Mammary epithelial cell (primary cell): ENCODE results near the gene TYRO3.

Experiments
- EZH2 ChIP-seq: IDR thresholded peaks from 2 replicates; pipeline ENCODE4 v1.6.1; 2012; ENCODE audit warnings: low read length, inconsistent platforms, borderline replicate concordance
- TF ChIP-seq, protein P1 (sequence below), 2 donors: IDR thresholded peaks in 1 of 2; conservative IDR thresholded peaks in 1 of 2; 2 replicates each; pipeline ENCODE4 v1.5.1; 2011 to 2012; ENCODE audit warnings: inconsistent platforms in 2 of 2, low read length in 2 of 2, mild to moderate bottlenecking in 2 of 2, control low read depth in 1 of 2, low read depth in 1 of 2; ENCODE audit not compliant: insufficient read depth in 1 of 2; ENCODE audit errors: extremely low read depth in 1 of 2

DNA sequence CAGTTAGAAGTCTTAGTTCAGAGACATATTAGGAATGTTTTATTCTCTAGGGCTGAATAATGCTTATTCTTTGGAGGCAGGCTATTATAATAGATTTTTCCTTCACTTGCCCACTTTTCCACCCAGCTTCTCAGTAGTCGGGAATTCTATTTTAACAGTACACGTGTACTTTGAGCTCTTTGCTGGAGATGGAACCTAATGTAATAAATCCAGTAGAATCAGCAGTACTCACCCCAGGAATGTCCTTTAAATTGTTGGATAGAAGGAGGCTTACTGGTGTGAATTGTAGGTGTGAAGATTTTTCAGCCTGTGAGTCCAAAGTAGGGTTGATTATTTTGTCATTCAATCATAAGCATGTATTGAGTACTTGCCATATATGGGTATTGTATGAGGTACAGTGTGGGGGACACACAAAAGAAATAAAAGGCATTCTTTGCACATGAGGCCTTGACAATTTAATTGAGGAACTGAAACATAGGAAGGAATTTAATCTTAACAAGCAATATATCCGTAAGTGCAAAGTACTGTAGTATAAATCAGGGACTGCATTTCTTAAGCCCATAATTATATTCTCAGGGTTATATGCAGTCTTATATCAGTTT is 71.7 kb downstream of the TYRO3 start:
- TF ChIP-seq, protein P1, sequence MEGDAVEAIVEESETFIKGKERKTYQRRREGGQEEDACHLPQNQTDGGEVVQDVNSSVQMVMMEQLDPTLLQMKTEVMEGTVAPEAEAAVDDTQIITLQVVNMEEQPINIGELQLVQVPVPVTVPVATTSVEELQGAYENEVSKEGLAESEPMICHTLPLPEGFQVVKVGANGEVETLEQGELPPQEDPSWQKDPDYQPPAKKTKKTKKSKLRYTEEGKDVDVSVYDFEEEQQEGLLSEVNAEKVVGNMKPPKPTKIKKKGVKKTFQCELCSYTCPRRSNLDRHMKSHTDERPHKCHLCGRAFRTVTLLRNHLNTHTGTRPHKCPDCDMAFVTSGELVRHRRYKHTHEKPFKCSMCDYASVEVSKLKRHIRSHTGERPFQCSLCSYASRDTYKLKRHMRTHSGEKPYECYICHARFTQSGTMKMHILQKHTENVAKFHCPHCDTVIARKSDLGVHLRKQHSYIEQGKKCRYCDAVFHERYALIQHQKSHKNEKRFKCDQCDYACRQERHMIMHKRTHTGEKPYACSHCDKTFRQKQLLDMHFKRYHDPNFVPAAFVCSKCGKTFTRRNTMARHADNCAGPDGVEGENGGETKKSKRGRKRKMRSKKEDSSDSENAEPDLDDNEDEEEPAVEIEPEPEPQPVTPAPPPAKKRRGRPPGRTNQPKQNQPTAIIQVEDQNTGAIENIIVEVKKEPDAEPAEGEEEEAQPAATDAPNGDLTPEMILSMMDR (conservative IDR thresholded peaks at IDR 0.05 in 1 of 2, IDR thresholded peaks at IDR 0.05 in 1 of 2; ENCODE audit: extremely low read depth in 1 of 2, insufficient read depth in 1 of 2, low read depth in 1 of 2, low read length in 2 of 2), result no peak
- TF ChIP-seq EZH2, result no peak
